Activated CD4-positive, CD25-positive, alpha-beta regulatory T cell (primary cell): ENCODE results near the gene BCAM.
"Not testable (repeated sequence)": the region's sequence is repeated elsewhere in the genome, so short reads cannot be mapped to it uniquely, and the experiment has no call there.

Experiments used
- DNase-seq, 4 experiments: peaks; one replicate each; lab custom pipeline; 2025; lab: John Stamatoyannopoulos, UW

The BCAM gene

GRCh38 chr19:44808463-44809371 is at the start of gene BCAM:
Gene BCAM (plus strand): TSS chr19:44809103. CDS start chr19:44809125, 22 bp downstream.
- no peak for DNase-seq

- no peak for DNase-seq
Observed at GRCh38 chr19:44762038-44762437, 46.9 kb upstream of the BCAM start.

- no peak for DNase-seq
Observed at GRCh38 chr19:44765033-44765948, 43.6 kb upstream of the BCAM start.

- DNase-seq, result no peak
Observed at GRCh38 chr19:44765949-44766335, 43.0 kb upstream of the BCAM start.

- no peak for DNase-seq
Observed at GRCh38 chr19:44767295-44768180, 41.4 kb upstream of the BCAM start.

- DNase-seq, result peak; percentile 94 to 98 (median 94)
Observed at GRCh38 chr19:44770550-44771257, 38.2 kb upstream of the BCAM start.

- DNase-seq, result not testable (repeated sequence)
Observed at GRCh38 chr19:44772144-44772543, 36.8 kb upstream of the BCAM start.

GRCh38 chr19:44772959-44773358 is 35.9 kb upstream of the BCAM start:
- DNase-seq, result no peak

- no peak for DNase-seq
Observed at GRCh38 chr19:44775676-44776240, 33.1 kb upstream of the BCAM start.

GRCh38 chr19:44776402-44777096 is 32.4 kb upstream of the BCAM start:
- DNase-seq, result no peak

- DNase-seq, result no peak
Observed at GRCh38 chr19:44777715-44778347, 31.1 kb upstream of the BCAM start, which contains the start of gene CBLC. Gene CBLC (plus strand): TSS chr19:44777890. CDS start chr19:44777932, 42 bp downstream.

- DNase-seq, result no peak
Observed at GRCh38 chr19:44779150-44779549, 29.8 kb upstream of the BCAM start.

GRCh38 chr19:44781694-44782093 is 27.2 kb upstream of the BCAM start:
- DNase-seq, result not testable (repeated sequence)

- DNase-seq, result no peak
Observed at GRCh38 chr19:44782729-44783128, 26.2 kb upstream of the BCAM start.

- DNase-seq, result no peak
Observed at GRCh38 chr19:44783545-44783944, 25.4 kb upstream of the BCAM start.

GRCh38 chr19:44785271-44785670 is 23.6 kb upstream of the BCAM start:
- no peak for DNase-seq

- DNase-seq, result no peak
Observed at GRCh38 chr19:44785993-44786392, 22.9 kb upstream of the BCAM start.

- no peak for DNase-seq
Observed at GRCh38 chr19:44788971-44789370, 19.9 kb upstream of the BCAM start.

GRCh38 chr19:44789943-44790483 is 18.9 kb upstream of the BCAM start:
- DNase-seq, result peak in 1 of 4 experiments; percentile 6
